Endodermal cell (in vitro differentiated cells): Measurements from ENCODE around the gene SMS. TPM values are rescaled to one million over a fixed set of nuclear protein-coding genes. Genes with fewer than 3 reads are reported as not detected.

Source experiments
- DNase-seq: peaks from one replicate; pipeline ENCODE4 v3.0.0-alpha.2; 2017
- H3K27ac ChIP-seq: 2 replicates; pipeline ENCODE4 v1.5.1; 2013; ENCODE audit warnings: mild to moderate bottlenecking, low read depth, low read length, moderate library complexity
- H3K27me3 ChIP-seq: 2 replicates; pipeline ENCODE4 v1.6.1; 2013; ENCODE audit warnings: mild to moderate bottlenecking, low read length, moderate library complexity; ENCODE audit not compliant: insufficient read depth, control insufficient read depth, poor library complexity, severe bottlenecking
- H3K36me3 ChIP-seq: 2 replicates; pipeline ENCODE4 v1.7.0; 2013; ENCODE audit warnings: mild to moderate bottlenecking, low read length, moderate library complexity; ENCODE audit not compliant: control insufficient read depth, insufficient read depth
- H3K4me1 ChIP-seq: one replicate; pipeline ENCODE4 v1.7.0; 2013; ENCODE audit warnings: low read length; ENCODE audit not compliant: control insufficient read depth, insufficient read depth
- H3K4me3 ChIP-seq: 2 replicates; pipeline ENCODE4 v1.5.1; 2013; ENCODE audit warnings: mild to moderate bottlenecking, low read length, moderate library complexity
- H3K9ac ChIP-seq: 2 replicates; pipeline ENCODE4 v1.6.1; 2013; ENCODE audit warnings: mild to moderate bottlenecking, low read length, moderate library complexity; ENCODE audit not compliant: poor library complexity, severe bottlenecking; ENCODE audit errors: extremely low read depth
- H3K9me3 ChIP-seq: 2 replicates; pipeline ENCODE4 v1.6.1; 2013; ENCODE audit warnings: mild to moderate bottlenecking, low read length, moderate library complexity; ENCODE audit not compliant: control insufficient read depth
- H3K27ac Mint-ChIP-seq: 2 replicates; pipeline ENCODE4 v1.8.0; 2020; ENCODE audit warnings: mixed read lengths
- H3K27me3 Mint-ChIP-seq: 2 replicates; pipeline ENCODE4 v1.8.0; 2021; ENCODE audit warnings: mild to moderate bottlenecking, mixed read lengths; ENCODE audit not compliant: insufficient read depth
- H3K36me3 Mint-ChIP-seq: 2 replicates; pipeline ENCODE4 v1.8.0; 2020; ENCODE audit warnings: low read depth, mixed read lengths
- H3K4me1 Mint-ChIP-seq: 2 replicates; pipeline ENCODE4 v1.8.0; 2020; ENCODE audit warnings: mixed read lengths
- H3K4me3 Mint-ChIP-seq: 2 replicates; pipeline ENCODE4 v1.8.0; 2020; ENCODE audit warnings: mild to moderate bottlenecking, moderate library complexity, mixed read lengths
- H3K9me3 Mint-ChIP-seq: 2 replicates; pipeline ENCODE4 v1.8.0; 2020; ENCODE audit warnings: mild to moderate bottlenecking, mixed read lengths
- WGBS, 2 experiments: methylation state at CpG; one replicate each; pipeline versions ENCODE4 v1.1.5 to v1.1.7; 2013; ENCODE audit warnings: missing lambda C conversion rate in 2 of 2, mixed read lengths in 1 of 2; ENCODE audit not compliant: insufficient coverage in 1 of 2, insufficient read length in 1 of 2; 5-methylcytosine and 5-hydroxymethylcytosine counted together
- total RNA-seq, 2 donors: library from RNA; stranded (reverse); fragmentation: NEBNext Ultra II Directional in 1 of 2; extraction: Animal tissue kit (Norgen Biotek cat#: 25700) in 1 of 2; gene quantifications; 2 replicates in 1 of 2; 3 replicates in 1 of 2; pipeline ENCODE4 v1.2.1, GENCODE V29; 2021
- TF ChIP-seq, protein P1 (sequence below): fragments of 200-600 bp; sonication (generic); conservative IDR thresholded peaks from 2 replicates; pipeline ENCODE4 v1.5.0; 2021; ENCODE audit warnings: antibody characterized with exemption, mild to moderate bottlenecking

Gene SMS
- total RNA-seq, 2 donors from 2014 or later, result 163 to 312 TPM

DNA sequence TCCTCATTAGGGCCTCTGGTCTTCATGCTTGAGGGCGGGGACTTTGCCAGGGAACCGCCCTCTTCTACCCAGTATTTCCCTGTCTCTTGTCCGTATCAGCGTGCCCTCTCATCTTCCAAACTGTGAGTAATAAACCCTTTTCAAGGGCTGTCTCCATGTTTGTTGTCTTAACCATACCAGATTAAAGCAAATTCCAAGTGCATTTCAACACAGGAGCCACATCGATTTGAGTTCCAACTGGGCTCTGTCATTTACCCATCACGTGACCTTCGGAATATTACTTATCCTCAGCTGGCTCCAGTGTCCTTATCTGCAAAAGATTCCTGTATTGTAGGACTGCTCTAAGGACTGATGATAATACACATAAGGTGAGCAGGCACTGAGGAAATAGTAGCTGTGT is 85.2 kb downstream of the SMS start:
- no peak overlapping the region for H3K27ac Mint-ChIP-seq
- H3K36me3 Mint-ChIP-seq, result no peaks in the 10 kb centered on the region
- H3K4me3 Mint-ChIP-seq, result no peak overlapping the region
- Histone ChIP-seq H3K36me3 (no peaks in the 10 kb centered on the region), H3K4me1 (no peaks in the 10 kb centered on the region), H3K4me3 (no peak overlapping the region), H3K9me3 (no peaks in the 10 kb centered on the region), H3K27ac (no peak overlapping the region), H3K9ac (no peak overlapping the region), H3K27me3 (peaks cover 11% of the 10 kb centered on the region)
- H3K4me1 Mint-ChIP-seq, result peaks cover 22% of the 10 kb centered on the region
- H3K9me3 Mint-ChIP-seq, result peaks cover 3% of the 10 kb centered on the region
- no peak for DNase-seq
- 92 to 100% methylated on average over 4 to 7 of the region's 7 CpGs for WGBS, 2 experiments
- TF ChIP-seq, protein P1, sequence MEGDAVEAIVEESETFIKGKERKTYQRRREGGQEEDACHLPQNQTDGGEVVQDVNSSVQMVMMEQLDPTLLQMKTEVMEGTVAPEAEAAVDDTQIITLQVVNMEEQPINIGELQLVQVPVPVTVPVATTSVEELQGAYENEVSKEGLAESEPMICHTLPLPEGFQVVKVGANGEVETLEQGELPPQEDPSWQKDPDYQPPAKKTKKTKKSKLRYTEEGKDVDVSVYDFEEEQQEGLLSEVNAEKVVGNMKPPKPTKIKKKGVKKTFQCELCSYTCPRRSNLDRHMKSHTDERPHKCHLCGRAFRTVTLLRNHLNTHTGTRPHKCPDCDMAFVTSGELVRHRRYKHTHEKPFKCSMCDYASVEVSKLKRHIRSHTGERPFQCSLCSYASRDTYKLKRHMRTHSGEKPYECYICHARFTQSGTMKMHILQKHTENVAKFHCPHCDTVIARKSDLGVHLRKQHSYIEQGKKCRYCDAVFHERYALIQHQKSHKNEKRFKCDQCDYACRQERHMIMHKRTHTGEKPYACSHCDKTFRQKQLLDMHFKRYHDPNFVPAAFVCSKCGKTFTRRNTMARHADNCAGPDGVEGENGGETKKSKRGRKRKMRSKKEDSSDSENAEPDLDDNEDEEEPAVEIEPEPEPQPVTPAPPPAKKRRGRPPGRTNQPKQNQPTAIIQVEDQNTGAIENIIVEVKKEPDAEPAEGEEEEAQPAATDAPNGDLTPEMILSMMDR, result no peak
- peaks cover 58% of the 10 kb centered on the region for H3K27me3 Mint-ChIP-seq

DNA sequence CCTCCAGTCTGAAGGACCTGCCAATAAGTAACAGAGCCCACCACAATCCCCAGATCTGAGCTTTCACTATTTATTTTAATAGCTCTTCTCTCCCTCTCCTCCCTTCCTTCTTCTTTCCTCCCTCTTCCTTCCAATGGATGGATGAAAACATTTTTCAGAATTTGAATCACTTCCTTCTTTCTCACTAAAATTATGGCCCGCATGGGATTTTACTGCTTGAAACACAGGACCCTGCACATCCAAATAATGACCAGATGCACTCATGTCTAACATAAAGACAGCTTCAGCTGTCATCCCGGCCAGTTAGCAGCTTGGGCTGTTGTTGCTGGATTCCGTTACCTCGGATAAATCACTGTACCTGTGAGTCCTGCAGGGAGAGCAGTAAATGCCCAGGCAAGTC is 86.2 kb downstream of the SMS start:
- Histone ChIP-seq H3K4me3 (no peak overlapping the region), H3K9me3 (no peaks in the 10 kb centered on the region), H3K36me3 (no peaks in the 10 kb centered on the region), H3K27me3 (peaks cover 11% of the 10 kb centered on the region), H3K4me1 (no peaks in the 10 kb centered on the region), H3K9ac (no peak overlapping the region), H3K27ac (no peak overlapping the region)
- no peak for DNase-seq
- no peaks in the 10 kb centered on the region for H3K9me3 Mint-ChIP-seq
- H3K36me3 Mint-ChIP-seq, result no peaks in the 10 kb centered on the region
- H3K27me3 Mint-ChIP-seq, result peaks cover 63% of the 10 kb centered on the region
- peaks cover 22% of the 10 kb centered on the region for H3K4me1 Mint-ChIP-seq
- TF ChIP-seq, protein P1, result no peak
- H3K27ac Mint-ChIP-seq, result no peak overlapping the region
- 93% methylated on average over 4 of the region's 4 CpGs; no CpG with 5 or more reads in 1 of the 2 experiments for WGBS, 2 experiments
- H3K4me3 Mint-ChIP-seq, result no peak overlapping the region

DNA sequence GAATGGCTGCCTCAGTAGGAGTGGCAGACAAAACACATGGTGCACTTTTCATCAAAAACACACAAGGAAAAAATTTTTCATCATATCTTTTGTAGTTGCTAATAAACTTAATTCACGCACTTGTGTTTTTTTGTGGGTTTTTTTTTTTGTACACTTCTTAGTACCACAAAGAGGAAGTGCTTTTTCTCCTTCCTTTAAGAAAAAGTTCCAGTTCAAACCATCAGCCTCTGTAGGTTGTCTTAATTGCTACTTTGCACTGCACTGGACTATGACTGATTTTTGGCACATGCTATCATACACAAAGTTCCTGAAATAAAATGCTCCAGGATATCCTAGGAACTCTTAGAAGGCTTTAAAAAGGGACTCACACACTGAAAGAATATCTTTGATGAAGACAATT is 91.6 kb downstream of the SMS start, which contains the start of gene PHEX:
Gene PHEX (plus strand): TSS at position 242 of the 400 bp plus-strand sequence. CDS start 681 bp downstream, outside the sequence.
- Histone ChIP-seq H3K36me3 (no peaks in the 10 kb centered on the region), H3K4me3 (no peak within 1 kb of the TSS), H3K9me3 (no peaks in the 10 kb centered on the region), H3K27me3 (peaks cover 11% of the 10 kb centered on the region), H3K9ac (no peak within 1 kb of the TSS), H3K27ac (no peak within 1 kb of the TSS), H3K4me1 (no peaks in the 10 kb centered on the region)
- no peak for DNase-seq
- Mint-ChIP-seq H3K9me3 (no peaks in the 10 kb centered on the region), H3K4me1 (peaks cover 12% of the 10 kb centered on the region), H3K4me3 (no peak within 1 kb of the TSS), H3K27me3 (peaks cover 45% of the 10 kb centered on the region), H3K27ac (no peak within 1 kb of the TSS), H3K36me3 (no peaks in the 10 kb centered on the region)
- no CpG with 5 or more reads among the region's 1 CpG for WGBS, 2 experiments
- TF ChIP-seq, protein P1, result no peak
